ENCODE results near the gene ARHGAP42. TPM values are rescaled to one million over a fixed set of nuclear protein-coding genes. Genes with fewer than 3 reads are reported as not detected.

ARHGAP42 gene
- total RNA-seq, 4 donors from 2014 or later = 24.5 to 49.5 (median 26.7) TPM

GRCh38 chr11:100870138-100870537, 183.1 kb downstream of the ARHGAP42 start:
- DNase-seq = no peak
- no peaks in the 10 kb centered on the region for H3K27me3 ChIP-seq
- no peak overlapping the region for H3K27ac ChIP-seq

GRCh38 chr11:100872951-100873740, 186.1 kb downstream of the ARHGAP42 start:
- Histone ChIP-seq H3K27me3 (no peaks in the 10 kb centered on the region), H3K4me1 (no peaks in the 10 kb centered on the region)
- TF ChIP-seq POLR2A (IDR thresholded peaks at IDR 0.05) = no peak
- TF ChIP-seq CTCF (IDR thresholded peaks at IDR 0.05) = no peak

More at GRCh38 chr11:100870138-100870537, 183.1 kb downstream of the ARHGAP42 start:
- Histone ChIP-seq H3K9me3 (no peaks in the 10 kb centered on the region), H3K4me3 (no peak overlapping the region), H3K4me1 (no peaks in the 10 kb centered on the region), H3K36me3 (no peaks in the 10 kb centered on the region)
- TF ChIP-seq POLR2A (IDR thresholded peaks at IDR 0.05) (no peak), CTCF (IDR thresholded peaks at IDR 0.05) (no peak)

GRCh38 chr11:100874203-100874602, 187.1 kb downstream of the ARHGAP42 start:
- no peaks in the 10 kb centered on the region for H3K36me3 ChIP-seq
- no peak overlapping the region for H3K4me3 ChIP-seq
- no peak for DNase-seq
- no peak overlapping the region for H3K27ac ChIP-seq
- H3K27me3 ChIP-seq = no peaks in the 10 kb centered on the region
- TF ChIP-seq POLR2A (IDR thresholded peaks at IDR 0.05) (no peak), CTCF (IDR thresholded peaks at IDR 0.05) (no peak)
- no peaks in the 10 kb centered on the region for H3K9me3 ChIP-seq
- no peaks in the 10 kb centered on the region for H3K4me1 ChIP-seq

More at GRCh38 chr11:100872951-100873740, 186.1 kb downstream of the ARHGAP42 start:
- no peak for DNase-seq
- Histone ChIP-seq H3K4me3 (no peak overlapping the region), H3K9me3 (no peaks in the 10 kb centered on the region), H3K27ac (no peak overlapping the region), H3K36me3 (no peaks in the 10 kb centered on the region)

GRCh38 chr11:100875521-100875869, 188.4 kb downstream of the ARHGAP42 start:
- no peak overlapping the region for H3K27ac ChIP-seq
- no peaks in the 10 kb centered on the region for H3K27me3 ChIP-seq
- H3K9me3 ChIP-seq = no peaks in the 10 kb centered on the region
- no peak for DNase-seq
- no peaks in the 10 kb centered on the region for H3K4me1 ChIP-seq
- TF ChIP-seq CTCF (IDR thresholded peaks at IDR 0.05) = no peak
- no peak for TF ChIP-seq POLR2A (IDR thresholded peaks at IDR 0.05)
- H3K4me3 ChIP-seq = no peak overlapping the region
- H3K36me3 ChIP-seq = no peaks in the 10 kb centered on the region

GRCh38 chr11:100876815-100877520, 189.9 kb downstream of the ARHGAP42 start:
- peak overlapping the region in 2 of 4 donors; percentile 5 to 34 for H3K27ac ChIP-seq
- TF ChIP-seq CTCF (IDR thresholded peaks at IDR 0.05) (no peak), POLR2A (IDR thresholded peaks at IDR 0.05) (no peak)
- no peaks in the 10 kb centered on the region for H3K4me1 ChIP-seq
- DNase-seq = no peak
- no peaks in the 10 kb centered on the region for H3K9me3 ChIP-seq
- no peaks in the 10 kb centered on the region for H3K27me3 ChIP-seq
- H3K4me3 ChIP-seq = no peak overlapping the region
- no peaks in the 10 kb centered on the region for H3K36me3 ChIP-seq
